RKO (cell line): Measurements from ENCODE around the gene PPP1CB.
"Not testable (repeated sequence)": the region's sequence is repeated elsewhere in the genome, so short reads cannot be mapped to it uniquely, and the experiment has no call there.

Experiments used
- DNase-seq: peaks from one replicate; pipeline ENCODE4 v3.0.0-alpha.2; 2016; ENCODE audit warnings: low spot score

The PPP1CB gene

DNA sequence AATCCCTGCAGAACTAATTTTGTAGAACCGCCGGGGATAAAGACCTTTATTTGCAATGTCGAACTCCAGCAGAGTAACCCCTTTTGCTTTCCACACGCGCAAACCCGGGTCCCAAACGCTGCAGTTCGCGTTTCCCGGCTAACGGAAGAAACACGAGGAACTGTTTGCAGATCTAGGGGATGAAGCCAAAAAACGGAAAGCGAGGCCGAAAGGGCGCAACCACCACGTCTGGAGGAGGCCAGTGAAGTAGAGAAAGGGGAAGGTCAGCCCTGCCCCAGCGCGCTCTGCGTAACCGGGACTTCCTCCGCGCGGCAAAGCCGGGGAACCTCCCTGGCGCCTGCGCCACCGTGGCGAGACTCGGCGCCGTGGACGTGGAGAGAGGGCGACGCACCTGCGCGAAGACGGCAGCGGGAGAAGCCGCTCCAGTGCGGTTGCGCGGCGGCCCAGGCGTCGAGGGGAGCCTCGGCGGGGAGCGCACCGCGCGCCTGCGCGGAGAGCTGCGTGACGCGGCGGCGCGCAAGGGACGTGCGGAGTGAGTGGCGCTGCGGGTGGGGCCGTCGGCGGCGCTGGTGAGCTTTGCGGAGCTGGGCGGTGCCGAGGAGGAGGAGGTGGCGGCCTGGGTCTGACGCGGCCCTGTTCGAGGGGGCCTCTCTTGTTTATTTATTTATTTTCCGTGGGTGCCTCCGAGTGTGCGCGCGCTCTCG is at the start of gene PPP1CB:
PPP1CB (plus strand) TSS at position 579 of the 704 bp plus-strand sequence. CDS start 295 bp downstream, outside the sequence.
- peak; percentile 94 for DNase-seq

GRCh38 chr2:28702415-28702861 is 49.2 kb upstream of the PPP1CB start:
- DNase-seq = no peak

- DNase-seq = no peak
Observed at GRCh38 chr2:28702878-28703277, 48.8 kb upstream of the PPP1CB start.

DNA sequence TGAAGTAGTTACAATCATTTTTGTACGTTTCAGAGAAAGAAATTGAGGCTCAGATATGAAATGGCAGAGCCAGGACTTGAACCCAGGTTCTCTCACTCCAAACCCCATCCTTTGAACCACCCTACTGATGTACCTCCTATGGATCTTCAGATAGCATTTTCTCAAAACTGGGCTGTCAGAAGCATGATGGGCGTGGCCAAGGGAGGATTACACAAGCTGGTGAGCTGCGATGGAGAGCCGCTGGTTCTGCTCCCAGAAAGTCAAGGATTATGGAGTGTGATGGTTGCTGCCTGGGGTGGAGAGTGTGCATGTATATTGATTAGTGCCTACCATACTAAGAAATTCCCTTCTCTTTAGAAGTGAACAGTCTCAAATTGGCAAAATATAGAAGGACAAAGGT is 47.0 kb upstream of the PPP1CB start:
- no peak for DNase-seq

- no peak for DNase-seq
Observed at GRCh38 chr2:28705751-28706440, 45.7 kb upstream of the PPP1CB start.

- DNase-seq = no peak
Observed at GRCh38 chr2:28707592-28707991, 44.0 kb upstream of the PPP1CB start.

- DNase-seq = no peak
Observed at GRCh38 chr2:28709101-28709500, 42.5 kb upstream of the PPP1CB start.

DNA sequence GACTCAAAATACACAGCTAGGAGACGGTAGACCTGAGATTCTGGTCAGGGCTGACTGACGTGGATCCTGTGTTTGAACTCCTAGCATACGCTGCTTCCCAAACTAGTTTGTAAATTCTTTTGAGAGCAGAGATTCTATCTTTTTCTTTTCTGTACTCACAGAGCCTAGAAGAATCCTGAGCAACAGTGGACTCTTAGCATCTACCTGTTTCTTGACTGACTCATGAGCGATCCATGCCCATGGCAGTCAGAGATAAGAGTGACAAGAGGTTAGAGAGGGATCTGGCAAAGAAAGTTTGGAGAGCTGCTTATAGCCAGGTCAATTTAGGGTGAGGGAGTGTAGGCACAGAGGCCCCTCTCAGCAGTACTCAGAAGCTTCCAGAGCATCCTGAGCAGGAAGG is 41.1 kb upstream of the PPP1CB start:
- no peak for DNase-seq

DNA sequence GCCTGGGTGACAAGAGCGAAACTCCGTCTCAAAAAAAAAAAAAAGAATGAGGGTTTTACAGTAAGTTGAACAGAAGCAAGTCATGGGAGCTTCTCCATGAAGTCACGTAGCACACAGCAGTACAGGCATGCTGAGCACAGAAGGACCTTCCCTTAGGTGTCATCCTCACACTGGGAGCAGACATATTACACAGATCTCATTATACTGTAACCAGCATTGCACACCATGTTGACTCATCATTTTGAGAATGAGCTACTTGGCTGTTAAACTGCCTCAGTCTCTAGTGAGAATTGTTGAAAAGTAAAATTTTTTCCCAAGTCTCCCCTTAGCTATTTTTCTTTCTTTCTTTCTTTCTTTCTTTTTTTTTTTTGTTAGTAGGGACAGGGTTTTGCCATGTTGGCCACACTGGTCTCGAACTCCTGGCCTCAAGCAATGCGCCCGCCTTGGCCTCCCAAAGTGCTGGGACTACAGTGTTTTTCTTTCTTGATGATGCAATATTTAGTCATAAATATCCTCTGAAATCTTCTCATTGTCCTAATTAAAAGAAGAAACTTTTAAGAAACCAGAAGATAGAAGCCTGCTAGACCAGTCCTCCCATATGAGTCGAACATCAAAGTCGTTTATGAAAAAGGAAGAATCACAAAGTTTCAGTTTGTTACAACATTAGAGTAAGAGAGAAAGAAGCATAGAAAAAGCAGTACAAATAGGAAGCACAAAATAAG is 37.9 kb upstream of the PPP1CB start:
- DNase-seq = peak; percentile 61

DNA sequence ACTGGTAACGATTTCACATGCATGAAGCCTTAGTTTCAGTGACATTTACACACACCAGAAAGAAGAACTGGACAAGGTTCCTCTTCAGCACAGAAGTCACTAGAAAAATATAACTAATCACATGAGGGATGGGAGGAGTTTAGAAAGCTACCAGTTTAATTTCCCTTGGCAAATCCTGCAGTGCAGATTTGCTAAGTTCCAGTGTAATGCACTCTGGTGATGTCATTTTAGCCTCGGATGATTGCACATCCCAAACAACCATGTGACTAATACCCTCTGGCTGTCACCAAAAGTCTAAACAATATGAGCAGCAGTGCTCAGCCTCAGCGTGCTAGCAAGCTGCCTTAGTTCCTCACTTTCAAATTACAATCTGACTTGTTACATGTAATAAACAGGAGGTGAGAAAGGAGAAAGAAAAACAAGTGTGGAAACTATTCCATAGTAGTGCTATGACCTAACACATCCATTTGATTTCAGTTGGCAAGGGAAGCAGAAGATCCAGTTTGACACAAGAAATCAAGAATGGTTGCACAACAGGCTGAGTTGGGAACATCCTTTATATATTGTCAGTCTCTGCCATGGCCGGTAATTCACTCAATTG is 35.3 kb upstream of the PPP1CB start:
- peak; percentile 90 for DNase-seq

- DNase-seq = peak; percentile 70
Observed at GRCh38 chr2:28717339-28717758, 34.3 kb upstream of the PPP1CB start.

DNA sequence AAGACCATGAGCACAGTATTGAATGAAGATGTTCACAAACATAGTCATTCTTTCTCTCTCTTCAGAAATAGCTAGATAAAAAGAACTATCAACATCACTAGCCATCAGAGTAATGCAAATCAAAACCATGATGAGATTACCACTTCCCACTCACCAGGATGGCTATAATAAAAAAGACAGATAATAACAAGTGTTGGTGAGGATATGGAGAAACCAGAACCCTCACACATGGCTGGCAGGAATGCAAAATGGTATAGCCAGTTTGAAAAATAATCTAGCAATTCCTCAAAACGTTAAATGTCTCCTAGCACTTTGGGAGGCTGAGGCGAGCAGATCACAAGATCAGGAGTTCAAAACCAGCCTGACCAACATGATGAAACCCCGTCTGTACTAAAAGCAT is 31.3 kb upstream of the PPP1CB start:
- no peak for DNase-seq

- DNase-seq = no peak
Observed at GRCh38 chr2:28721601-28722191, 29.9 kb upstream of the PPP1CB start.

- no peak for DNase-seq
Observed at GRCh38 chr2:28725021-28725711, 26.5 kb upstream of the PPP1CB start.

- no peak for DNase-seq
Observed at GRCh38 chr2:28726177-28726576, 25.5 kb upstream of the PPP1CB start.

- DNase-seq = no peak
Observed at GRCh38 chr2:28729698-28730097, 21.9 kb upstream of the PPP1CB start.

- DNase-seq = no peak
Observed at GRCh38 chr2:28730641-28731146, 20.9 kb upstream of the PPP1CB start.

- no peak for DNase-seq
Observed at GRCh38 chr2:28735511-28735910, 16.1 kb upstream of the PPP1CB start.

DNA sequence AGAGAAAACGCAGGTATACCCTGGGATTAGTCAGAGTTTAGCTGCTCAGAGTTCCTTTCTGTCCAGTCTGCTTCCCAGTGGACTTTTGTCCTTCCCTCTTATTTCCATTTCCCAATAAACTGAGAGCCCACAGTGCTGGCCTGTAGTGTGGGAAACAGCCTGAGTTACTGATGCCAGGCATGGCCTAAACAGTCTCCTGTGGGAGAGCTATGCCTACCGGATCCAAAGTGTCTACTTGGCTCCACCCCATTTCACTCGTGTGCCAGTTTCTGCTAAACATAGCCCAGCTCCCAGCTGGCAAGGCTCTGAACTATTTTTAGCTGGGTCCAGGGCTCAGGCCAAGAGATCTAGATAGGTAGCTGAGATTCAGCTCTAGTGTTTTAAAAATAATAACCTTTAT is 15.6 kb upstream of the PPP1CB start:
- no peak for DNase-seq

DNA sequence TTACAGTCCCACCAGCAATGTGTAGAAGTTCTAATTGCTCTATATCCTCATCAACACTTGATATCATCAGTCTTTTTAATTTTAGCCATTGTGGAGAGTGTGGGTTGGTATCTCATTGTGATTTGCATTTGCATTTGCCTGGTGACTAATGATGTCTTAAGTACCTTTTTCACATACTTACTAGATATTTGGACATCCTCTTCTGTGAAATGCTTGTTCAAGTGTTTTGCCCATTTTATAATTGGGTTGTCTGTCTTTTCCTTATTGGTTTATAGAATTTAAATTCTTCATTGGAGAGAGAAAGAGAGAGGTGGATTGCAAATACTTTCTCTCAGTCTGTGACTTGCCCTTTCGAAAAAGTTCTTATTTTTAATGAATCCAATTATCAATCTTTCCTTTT is 14.0 kb upstream of the PPP1CB start:
- DNase-seq = no peak

- not testable (repeated sequence) for DNase-seq
Observed at GRCh38 chr2:28742619-28743018, 9.0 kb upstream of the PPP1CB start.
